ENCODE results near the gene EBP.
A peak's percentile ranks its signal among the peaks of the same experiment; 100 is the strongest.

GRCh38 chrX:48475774-48476577 is 45.6 kb upstream of the EBP start, which contains the start of gene FTSJ1:
- TF ChIP-seq MAX (IDR thresholded peaks at IDR 0.05; ENCODE audit: insufficient read depth, insufficient read length) (no peak), JUN (IDR thresholded peaks at IDR 0.05; ENCODE audit: borderline replicate concordance, insufficient read depth, insufficient read length, low read depth) (no peak), POLR2A (IDR thresholded peaks at IDR 0.05; ENCODE audit: low read depth, low read length) (peak; percentile 68), EZH2 (IDR thresholded peaks at IDR 0.05; ENCODE audit: borderline replicate concordance, low read depth, low read length, severe bottlenecking) (no peak), POLR2AphosphoS5 (IDR thresholded peaks at IDR 0.05; ENCODE audit: insufficient read depth, low read depth, low read length) (no peak), FOS (IDR thresholded peaks at IDR 0.05; ENCODE audit: borderline replicate concordance, insufficient read depth, low read length) (no peak), GATA2 (IDR thresholded peaks at IDR 0.05; ENCODE audit: insufficient read depth, insufficient read length, low read depth, low read length) (no peak), MYC (IDR thresholded peaks at IDR 0.05; ENCODE audit: low read depth, low read length) (no peak)
- TF ChIP-seq, protein P1, sequence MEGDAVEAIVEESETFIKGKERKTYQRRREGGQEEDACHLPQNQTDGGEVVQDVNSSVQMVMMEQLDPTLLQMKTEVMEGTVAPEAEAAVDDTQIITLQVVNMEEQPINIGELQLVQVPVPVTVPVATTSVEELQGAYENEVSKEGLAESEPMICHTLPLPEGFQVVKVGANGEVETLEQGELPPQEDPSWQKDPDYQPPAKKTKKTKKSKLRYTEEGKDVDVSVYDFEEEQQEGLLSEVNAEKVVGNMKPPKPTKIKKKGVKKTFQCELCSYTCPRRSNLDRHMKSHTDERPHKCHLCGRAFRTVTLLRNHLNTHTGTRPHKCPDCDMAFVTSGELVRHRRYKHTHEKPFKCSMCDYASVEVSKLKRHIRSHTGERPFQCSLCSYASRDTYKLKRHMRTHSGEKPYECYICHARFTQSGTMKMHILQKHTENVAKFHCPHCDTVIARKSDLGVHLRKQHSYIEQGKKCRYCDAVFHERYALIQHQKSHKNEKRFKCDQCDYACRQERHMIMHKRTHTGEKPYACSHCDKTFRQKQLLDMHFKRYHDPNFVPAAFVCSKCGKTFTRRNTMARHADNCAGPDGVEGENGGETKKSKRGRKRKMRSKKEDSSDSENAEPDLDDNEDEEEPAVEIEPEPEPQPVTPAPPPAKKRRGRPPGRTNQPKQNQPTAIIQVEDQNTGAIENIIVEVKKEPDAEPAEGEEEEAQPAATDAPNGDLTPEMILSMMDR (IDR thresholded peaks at IDR 0.05; ENCODE audit: extremely low read depth in 1 of 2, insufficient read depth in 1 of 2, low read depth in 1 of 2, low read length in 2 of 2), result no peak
